NK-92 treated with Interleukin-12 subunit alpha and Interleukin-12 subunit beta, amount 100 ng/mL, for 24 hours (cell line): Measurements from ENCODE around the gene LATS1.
"Not testable (repeated sequence)": the region's sequence is repeated elsewhere in the genome, so short reads cannot be mapped to it uniquely, and the experiment has no call there.

Experiments used
- DNase-seq: peaks from one replicate; lab custom pipeline; 2025; lab: John Stamatoyannopoulos, UW

Gene LATS1

DNA sequence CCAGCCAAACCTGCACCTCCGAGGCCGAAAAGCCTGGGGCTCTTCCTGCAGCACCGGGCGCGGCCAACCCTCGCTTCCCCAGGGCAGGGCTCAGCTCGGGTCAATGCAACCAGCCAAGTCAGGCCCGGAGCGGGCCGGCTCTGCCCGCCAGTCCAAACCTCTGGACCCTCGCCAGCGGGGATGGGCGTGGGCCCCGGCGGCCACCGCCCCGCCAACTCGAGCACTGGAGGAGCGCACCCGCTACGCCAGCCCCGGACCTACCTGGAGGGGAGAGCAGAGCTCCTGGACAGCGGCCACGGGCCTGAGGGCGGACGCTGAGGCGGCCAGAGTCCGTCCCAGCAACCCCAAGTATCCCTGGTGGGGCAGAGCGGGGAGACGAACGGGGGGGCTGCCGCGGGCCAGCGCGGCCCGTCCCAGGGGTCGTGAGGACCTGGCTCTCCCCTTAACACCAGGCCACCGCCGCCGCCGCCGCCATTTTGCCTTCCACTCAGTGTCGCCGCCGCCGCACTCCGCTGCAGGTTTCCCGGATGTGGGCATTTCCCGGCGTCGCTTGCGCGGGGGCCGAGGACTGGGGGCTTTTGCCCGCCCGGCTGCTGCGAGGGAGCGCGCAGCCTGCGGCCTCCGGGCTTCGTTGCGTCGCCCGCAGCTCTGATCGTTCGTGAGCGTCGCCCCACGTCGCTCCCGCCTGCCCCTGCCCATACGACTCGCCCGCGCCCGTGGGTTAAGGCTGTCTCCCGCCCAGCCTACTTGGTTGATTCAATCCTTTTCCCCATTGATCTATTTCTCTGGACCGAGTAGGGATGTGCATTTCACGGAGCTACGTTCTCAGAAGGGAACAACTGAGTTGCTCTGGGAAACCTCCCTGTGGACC lies at the start of gene LATS1:
LATS1 (minus strand) TSS at position 514 of the 871 bp plus-strand sequence. CDS start 15,975 bp downstream, outside the sequence.
- peak; percentile 83 for DNase-seq

GRCh38 chr6:149766156-149766769 lies 48.4 kb upstream of the LATS1 start:
- no peak for DNase-seq

- DNase-seq, result no peak
These were observed 46.0 kb upstream of the LATS1 start for GRCh38 chr6:149763866-149764265.

- DNase-seq, result no peak
These were observed 43.5 kb upstream of the LATS1 start for GRCh38 chr6:149761438-149761837.

GRCh38 chr6:149756261-149756636 lies 38.3 kb upstream of the LATS1 start:
- DNase-seq, result no peak

DNA sequence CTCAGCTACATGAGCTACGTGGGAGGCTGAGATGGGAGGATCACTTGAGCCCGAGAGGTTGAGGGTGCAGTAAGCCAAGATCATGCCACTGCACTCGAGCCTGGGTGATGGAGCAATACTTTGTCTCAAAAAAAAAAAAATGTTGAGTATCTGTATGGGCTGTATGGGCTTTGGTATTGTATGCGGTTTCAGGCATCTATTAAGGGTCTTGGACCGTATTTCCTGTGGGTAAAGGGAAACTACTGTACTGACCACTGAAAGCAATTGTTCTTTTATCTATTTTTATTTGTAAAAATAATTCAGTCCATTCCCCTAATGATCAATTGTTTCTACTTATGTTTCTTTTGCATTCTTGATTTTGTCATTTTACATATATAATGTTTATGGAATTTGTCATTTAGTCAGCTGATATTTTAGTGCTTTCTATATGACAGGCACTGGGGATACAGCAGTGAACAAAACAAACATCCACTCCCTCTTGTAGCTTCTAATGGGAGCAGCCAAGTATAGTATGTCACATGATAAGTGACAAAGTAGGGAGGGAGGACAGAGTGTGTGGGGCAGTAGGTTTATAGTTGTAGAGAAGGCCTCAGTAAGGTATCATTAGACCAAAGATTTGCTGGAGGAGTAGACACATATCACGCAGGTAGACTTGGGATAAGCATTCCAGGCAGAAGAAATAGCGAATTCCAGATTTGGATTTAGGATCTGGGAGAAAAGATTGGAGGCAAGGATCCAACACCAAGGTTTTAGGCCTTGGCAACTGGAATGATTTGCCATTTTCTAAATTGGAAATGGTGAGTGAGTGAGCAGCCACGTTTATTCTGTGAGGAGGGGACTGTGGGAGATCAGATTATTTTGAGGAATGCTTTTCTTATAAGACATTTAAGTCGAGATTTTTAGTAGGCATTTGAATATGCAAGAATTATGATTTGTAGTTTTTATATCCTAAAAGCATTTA lies 37.7 kb upstream of the LATS1 start:
- DNase-seq, result no peak

GRCh38 chr6:149754548-149754947 lies 36.6 kb upstream of the LATS1 start:
- no peak for DNase-seq

- not testable (repeated sequence) for DNase-seq
These were observed 35.4 kb upstream of the LATS1 start for GRCh38 chr6:149753374-149753637.

DNA sequence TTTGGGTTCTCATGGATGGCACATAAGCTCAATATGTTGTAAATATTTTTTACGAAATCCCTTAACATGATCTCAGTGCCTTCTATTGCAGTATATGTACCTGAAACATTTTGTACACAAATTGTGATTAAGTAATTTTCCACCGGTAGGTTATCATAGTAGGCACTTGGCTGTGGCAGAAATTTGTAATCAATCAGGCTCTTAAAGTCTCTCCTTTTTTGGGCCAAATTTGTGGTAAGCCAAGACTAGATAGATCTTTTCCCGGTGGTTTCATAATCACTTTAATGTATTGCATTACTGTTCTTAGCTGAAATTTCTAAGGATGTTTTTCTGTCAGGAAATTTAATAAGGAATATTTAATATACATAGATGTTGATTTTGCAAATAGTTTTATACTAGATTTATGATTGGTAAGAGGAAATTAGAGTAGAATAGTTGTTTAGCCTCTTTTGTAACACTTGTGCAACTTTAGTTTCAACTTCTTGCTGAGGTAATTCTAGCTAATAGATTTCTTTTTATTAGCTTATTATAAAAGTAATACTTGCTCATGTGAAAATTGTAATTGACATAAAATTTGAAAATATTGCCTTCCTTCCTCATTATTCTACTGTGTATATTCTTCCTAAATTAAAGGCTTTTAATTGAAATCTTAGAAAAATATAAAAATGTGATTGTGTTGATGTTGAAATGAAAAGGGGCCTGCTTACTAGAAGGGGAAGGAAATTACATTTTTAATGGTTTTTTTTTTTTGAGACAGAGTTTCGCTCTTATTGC lies 34.9 kb upstream of the LATS1 start:
- DNase-seq, result no peak

GRCh38 chr6:149751920-149752319 lies 34.0 kb upstream of the LATS1 start:
- not testable (repeated sequence) for DNase-seq

DNA sequence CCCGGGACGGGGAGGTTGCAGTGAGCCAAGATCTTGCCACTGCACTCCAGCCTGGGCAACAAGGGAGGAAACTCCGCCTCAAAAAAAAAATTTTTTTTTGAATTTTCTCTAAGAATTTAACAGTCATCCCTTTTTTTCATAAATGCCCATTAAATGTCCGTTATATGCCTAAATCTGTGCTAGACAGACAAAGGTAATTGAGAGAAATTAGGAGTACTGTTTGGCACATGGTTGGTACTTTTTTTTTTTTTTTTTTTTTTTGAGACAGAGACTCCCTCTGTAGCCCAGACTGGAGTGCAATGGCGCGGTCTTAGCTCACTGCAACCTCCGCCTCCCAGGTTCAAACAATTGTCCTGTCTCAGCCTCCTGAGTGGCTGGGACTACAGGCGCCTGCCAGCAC lies 33.3 kb upstream of the LATS1 start:
- no peak for DNase-seq

DNA sequence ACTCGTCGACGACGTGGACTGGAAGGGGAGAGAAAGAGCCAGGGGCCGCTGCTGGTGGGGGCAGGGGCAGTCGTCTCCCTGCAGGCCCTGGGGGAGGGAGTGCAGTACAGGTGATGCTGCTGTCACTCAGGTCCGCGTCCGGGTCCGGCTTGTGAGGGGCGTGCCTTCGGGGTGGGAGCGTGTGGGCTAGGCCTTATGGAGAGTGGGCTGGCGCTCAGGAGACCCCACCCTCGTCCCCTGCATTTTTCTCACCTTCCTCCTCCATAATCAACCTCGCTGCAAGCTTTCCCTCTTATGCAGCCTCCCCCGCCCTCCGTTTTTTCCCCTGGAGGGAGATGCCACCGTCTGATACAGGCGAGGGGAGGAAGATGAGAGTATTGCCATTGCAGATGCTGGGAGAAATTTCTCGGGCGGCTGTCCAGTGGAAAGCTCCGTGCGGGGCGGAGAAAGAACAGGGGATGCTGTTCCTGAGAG lies 32.3 kb upstream of the LATS1 start:
- DNase-seq, result peak; percentile 72

GRCh38 chr6:149749594-149750135 lies 31.8 kb upstream of the LATS1 start, which contains the start of gene PCMT1:
Gene PCMT1 (plus strand): TSS chr6:149749741. CDS start chr6:149749902, 161 bp downstream.
- peak; percentile 89 for DNase-seq

- DNase-seq, result not testable (repeated sequence)
These were observed 31.2 kb upstream of the LATS1 start for GRCh38 chr6:149749082-149749593.

DNA sequence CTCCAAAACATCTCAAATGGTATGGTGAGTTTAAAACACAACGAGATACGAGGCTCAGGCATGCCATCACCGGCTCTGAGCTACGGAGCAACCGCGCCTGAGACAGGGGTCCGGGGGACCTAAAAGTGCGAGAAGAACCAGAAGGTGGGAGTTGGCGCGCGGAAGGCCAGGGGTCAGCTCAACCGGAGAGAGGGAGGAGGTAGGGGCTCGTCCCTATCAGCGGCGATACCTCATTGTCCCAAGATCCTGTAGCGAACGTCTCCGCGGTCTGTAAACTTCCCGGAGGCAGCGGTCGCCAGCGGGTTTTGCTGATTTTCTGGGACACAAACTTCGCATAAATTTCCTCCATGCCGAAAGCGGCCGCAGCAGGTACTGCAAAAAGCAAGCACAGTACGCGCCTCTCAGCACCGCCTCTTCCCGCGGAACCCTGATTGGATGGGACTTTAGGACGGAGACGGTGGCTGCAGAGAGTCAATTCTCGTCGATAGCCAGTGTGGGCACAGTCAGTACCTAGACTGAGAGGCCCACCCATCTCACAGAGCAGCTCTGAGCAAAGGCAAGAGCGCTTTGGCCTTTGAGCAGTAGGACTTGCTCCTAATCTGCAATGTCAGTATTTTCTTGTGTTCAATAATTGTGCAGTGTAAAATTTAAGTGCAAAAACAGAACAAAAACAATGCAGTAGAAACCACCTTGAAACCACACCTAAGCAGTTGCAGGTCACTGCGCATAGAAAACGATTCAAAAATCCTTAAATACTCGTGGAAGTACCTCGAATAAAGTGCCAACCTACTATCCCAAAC lies 28.4 kb upstream of the LATS1 start, which contains the start of gene NUP43:
NUP43 (minus strand) TSS at position 383 of the 800 bp plus-strand sequence; CDS start at position 349, 34 bp downstream.
- DNase-seq, result peak; percentile 84

DNA sequence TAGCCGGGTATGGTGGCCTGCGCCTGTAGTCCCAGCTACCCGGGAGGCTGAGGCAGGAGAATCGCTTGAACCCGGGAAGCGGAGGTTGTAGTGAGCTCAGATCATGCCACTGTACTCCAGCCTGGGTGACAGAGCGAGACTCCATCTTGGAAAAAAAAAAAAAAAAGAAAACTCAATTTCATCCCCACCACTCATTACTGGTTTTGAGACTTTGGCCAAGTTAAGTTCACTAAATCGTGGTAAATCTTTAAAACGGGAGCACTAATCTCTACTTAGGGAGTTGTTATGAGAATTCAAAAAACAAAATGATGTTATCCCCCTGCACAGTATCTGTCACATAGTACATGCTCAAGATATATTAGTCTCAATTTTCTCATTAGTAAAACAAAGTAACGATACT lies 27.4 kb upstream of the LATS1 start:
- not testable (repeated sequence) for DNase-seq

GRCh38 chr6:149734915-149735314 lies 17.0 kb upstream of the LATS1 start:
- DNase-seq, result no peak

- no peak for DNase-seq
These were observed 15.3 kb upstream of the LATS1 start for GRCh38 chr6:149733089-149733720.

DNA sequence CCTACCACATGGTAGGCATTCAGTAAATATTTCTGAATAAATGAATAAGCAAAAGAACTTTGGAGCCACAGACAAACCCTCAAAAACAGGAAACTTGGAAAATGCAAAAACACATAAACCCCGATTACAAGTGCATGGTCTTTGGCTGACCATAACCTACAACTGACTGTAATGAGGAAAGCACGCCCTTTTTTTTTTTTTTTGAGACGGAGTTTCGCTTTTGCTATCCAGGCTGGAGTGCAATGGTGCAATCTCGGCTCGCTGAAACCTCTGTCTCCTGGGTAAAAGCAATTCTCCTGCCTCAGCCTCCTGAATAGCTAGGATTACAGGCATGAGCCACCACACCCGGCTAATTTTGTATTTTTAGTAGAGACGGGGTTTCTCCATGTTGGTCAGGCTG lies 11.9 kb upstream of the LATS1 start:
- DNase-seq, result no peak
